Measurements from ENCODE around the gene IGSF3.
"Not testable (repeated sequence)": the region's sequence is repeated elsewhere in the genome, so short reads cannot be mapped to it uniquely, and the experiment has no call there.

DNA sequence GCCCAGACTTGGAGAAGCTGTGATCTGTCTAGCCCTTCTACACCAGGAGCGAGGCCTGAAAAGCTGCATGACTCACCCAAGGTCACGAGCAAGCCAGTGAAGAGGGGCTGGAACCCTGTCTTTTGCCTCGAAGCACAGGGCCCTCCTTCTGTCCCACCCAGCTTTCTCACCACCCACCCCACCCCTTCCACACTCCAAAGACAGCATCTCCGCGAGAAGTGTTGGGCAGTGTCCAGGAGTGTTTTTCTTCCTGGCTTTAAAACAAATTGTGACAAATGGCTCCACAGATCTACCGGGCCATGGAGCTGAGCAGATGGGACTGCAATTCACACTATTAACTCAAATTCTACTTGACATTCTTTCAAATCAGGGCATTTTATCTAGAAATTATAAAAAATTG, 30.9 kb downstream of the IGSF3 start:
- TF ChIP-seq POLR2AphosphoS5 (IDR thresholded peaks at IDR 0.05; ENCODE audit: borderline replicate concordance, low read depth, low read length); EZH2 (IDR thresholded peaks at IDR 0.05): not testable (repeated sequence)
